ENCODE data around the gene TSPAN19.

DNA sequence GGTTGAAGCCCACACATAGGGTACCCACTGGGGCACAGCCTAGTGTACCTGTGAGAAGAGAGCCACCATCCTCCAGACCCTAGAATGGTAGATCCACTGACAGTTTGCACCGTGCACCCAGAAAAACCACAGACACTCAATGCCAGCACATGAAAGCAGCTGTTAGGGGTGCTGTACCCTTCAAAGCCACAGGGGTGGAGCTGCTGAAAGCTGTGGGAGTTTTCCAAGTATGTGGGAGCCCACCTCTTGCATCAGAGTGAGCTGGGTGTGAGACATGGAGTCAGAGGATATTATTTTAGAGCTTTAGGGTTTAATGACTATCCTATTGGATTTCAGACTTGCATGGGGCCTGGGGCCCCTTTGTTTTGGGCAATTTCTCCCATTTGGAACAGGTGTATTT is 30.5 kb downstream of the TSPAN19 start:
- TF ChIP-seq, protein P1, sequence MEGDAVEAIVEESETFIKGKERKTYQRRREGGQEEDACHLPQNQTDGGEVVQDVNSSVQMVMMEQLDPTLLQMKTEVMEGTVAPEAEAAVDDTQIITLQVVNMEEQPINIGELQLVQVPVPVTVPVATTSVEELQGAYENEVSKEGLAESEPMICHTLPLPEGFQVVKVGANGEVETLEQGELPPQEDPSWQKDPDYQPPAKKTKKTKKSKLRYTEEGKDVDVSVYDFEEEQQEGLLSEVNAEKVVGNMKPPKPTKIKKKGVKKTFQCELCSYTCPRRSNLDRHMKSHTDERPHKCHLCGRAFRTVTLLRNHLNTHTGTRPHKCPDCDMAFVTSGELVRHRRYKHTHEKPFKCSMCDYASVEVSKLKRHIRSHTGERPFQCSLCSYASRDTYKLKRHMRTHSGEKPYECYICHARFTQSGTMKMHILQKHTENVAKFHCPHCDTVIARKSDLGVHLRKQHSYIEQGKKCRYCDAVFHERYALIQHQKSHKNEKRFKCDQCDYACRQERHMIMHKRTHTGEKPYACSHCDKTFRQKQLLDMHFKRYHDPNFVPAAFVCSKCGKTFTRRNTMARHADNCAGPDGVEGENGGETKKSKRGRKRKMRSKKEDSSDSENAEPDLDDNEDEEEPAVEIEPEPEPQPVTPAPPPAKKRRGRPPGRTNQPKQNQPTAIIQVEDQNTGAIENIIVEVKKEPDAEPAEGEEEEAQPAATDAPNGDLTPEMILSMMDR (IDR thresholded peaks at IDR 0.05; ENCODE audit: insufficient read depth, low read length) = no peak
- TF ChIP-seq SPI1 (IDR thresholded peaks at IDR 0.05; ENCODE audit: borderline replicate concordance, low read depth) (no peak), POLR2AphosphoS5 (IDR thresholded peaks at IDR 0.05; ENCODE audit: low read depth) (no peak)
- TF ChIP-seq, protein P2, sequence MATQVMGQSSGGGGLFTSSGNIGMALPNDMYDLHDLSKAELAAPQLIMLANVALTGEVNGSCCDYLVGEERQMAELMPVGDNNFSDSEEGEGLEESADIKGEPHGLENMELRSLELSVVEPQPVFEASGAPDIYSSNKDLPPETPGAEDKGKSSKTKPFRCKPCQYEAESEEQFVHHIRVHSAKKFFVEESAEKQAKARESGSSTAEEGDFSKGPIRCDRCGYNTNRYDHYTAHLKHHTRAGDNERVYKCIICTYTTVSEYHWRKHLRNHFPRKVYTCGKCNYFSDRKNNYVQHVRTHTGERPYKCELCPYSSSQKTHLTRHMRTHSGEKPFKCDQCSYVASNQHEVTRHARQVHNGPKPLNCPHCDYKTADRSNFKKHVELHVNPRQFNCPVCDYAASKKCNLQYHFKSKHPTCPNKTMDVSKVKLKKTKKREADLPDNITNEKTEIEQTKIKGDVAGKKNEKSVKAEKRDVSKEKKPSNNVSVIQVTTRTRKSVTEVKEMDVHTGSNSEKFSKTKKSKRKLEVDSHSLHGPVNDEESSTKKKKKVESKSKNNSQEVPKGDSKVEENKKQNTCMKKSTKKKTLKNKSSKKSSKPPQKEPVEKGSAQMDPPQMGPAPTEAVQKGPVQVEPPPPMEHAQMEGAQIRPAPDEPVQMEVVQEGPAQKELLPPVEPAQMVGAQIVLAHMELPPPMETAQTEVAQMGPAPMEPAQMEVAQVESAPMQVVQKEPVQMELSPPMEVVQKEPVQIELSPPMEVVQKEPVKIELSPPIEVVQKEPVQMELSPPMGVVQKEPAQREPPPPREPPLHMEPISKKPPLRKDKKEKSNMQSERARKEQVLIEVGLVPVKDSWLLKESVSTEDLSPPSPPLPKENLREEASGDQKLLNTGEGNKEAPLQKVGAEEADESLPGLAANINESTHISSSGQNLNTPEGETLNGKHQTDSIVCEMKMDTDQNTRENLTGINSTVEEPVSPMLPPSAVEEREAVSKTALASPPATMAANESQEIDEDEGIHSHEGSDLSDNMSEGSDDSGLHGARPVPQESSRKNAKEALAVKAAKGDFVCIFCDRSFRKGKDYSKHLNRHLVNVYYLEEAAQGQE (IDR thresholded peaks at IDR 0.05; ENCODE audit: insufficient replicate concordance, low read depth) = no peak

Data from HL-60 (cell line).